PFSK-1 (cell line): Measurements from ENCODE around the gene PYGO2.

Source experiments
- FOXP2 ChIP-seq: optimal IDR thresholded peaks from 2 replicates; pipeline ENCODE3; 2011; ENCODE audit warnings: borderline replicate concordance, control low read depth, inconsistent platforms; ENCODE audit not compliant: insufficient read depth; ENCODE audit errors: extremely low read length, extremely low read depth
- POLR2AphosphoS5 ChIP-seq: IDR thresholded peaks from 2 replicates; pipeline ENCODE4 v1.6.1; 2012; ENCODE audit warnings: low read depth, mild to moderate bottlenecking, control low read depth, low read length, moderate library complexity
- SIN3A ChIP-seq: IDR thresholded peaks from 2 replicates; pipeline ENCODE4 v1.6.1; 2012; ENCODE audit warnings: mild to moderate bottlenecking, low read length, moderate library complexity, borderline replicate concordance; ENCODE audit not compliant: insufficient read depth
- TAF1 ChIP-seq: IDR thresholded peaks from 2 replicates; pipeline ENCODE4 v1.6.1; 2012; ENCODE audit warnings: low read length, control low read depth, borderline replicate concordance; ENCODE audit not compliant: insufficient read depth
- TF ChIP-seq, protein P1 (sequence below), 2 experiments: IDR thresholded peaks; 2 replicates each; pipeline versions ENCODE4 v1.6.1 to v1.8.0; 2011 to 2012; ENCODE audit warnings: low read depth in 2 of 2, low read length in 2 of 2, control low read depth in 1 of 2, inconsistent platforms in 1 of 2, mild to moderate bottlenecking in 1 of 2, moderate library complexity in 1 of 2; ENCODE audit not compliant: insufficient read depth in 1 of 2

PYGO2 gene

DNA sequence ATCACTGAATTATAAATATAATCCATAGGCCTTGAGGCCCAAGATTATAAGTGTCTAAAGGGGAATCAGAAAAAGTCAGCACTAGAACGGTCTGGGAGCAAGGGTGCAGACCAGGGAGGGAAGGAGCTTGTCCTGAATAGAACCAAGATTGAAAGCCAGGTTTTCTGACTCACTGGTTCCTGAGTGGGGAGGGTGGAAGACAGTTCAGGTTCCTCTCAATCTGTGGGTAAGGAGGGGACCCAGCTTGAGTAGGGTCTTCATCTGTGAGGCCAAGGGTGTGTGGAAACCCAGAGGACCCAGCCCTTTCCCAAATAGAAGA is 32.6 kb upstream of the PYGO2 start:
- TF ChIP-seq TAF1 (no peak), FOXP2 (no peak), SIN3A (no peak), POLR2AphosphoS5 (no peak)
- TF ChIP-seq, protein P1, sequence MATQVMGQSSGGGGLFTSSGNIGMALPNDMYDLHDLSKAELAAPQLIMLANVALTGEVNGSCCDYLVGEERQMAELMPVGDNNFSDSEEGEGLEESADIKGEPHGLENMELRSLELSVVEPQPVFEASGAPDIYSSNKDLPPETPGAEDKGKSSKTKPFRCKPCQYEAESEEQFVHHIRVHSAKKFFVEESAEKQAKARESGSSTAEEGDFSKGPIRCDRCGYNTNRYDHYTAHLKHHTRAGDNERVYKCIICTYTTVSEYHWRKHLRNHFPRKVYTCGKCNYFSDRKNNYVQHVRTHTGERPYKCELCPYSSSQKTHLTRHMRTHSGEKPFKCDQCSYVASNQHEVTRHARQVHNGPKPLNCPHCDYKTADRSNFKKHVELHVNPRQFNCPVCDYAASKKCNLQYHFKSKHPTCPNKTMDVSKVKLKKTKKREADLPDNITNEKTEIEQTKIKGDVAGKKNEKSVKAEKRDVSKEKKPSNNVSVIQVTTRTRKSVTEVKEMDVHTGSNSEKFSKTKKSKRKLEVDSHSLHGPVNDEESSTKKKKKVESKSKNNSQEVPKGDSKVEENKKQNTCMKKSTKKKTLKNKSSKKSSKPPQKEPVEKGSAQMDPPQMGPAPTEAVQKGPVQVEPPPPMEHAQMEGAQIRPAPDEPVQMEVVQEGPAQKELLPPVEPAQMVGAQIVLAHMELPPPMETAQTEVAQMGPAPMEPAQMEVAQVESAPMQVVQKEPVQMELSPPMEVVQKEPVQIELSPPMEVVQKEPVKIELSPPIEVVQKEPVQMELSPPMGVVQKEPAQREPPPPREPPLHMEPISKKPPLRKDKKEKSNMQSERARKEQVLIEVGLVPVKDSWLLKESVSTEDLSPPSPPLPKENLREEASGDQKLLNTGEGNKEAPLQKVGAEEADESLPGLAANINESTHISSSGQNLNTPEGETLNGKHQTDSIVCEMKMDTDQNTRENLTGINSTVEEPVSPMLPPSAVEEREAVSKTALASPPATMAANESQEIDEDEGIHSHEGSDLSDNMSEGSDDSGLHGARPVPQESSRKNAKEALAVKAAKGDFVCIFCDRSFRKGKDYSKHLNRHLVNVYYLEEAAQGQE (IDR thresholded peaks at IDR 0.05; ENCODE audit: insufficient read depth in 1 of 2, low read depth in 2 of 2, low read length in 2 of 2): no peak

DNA sequence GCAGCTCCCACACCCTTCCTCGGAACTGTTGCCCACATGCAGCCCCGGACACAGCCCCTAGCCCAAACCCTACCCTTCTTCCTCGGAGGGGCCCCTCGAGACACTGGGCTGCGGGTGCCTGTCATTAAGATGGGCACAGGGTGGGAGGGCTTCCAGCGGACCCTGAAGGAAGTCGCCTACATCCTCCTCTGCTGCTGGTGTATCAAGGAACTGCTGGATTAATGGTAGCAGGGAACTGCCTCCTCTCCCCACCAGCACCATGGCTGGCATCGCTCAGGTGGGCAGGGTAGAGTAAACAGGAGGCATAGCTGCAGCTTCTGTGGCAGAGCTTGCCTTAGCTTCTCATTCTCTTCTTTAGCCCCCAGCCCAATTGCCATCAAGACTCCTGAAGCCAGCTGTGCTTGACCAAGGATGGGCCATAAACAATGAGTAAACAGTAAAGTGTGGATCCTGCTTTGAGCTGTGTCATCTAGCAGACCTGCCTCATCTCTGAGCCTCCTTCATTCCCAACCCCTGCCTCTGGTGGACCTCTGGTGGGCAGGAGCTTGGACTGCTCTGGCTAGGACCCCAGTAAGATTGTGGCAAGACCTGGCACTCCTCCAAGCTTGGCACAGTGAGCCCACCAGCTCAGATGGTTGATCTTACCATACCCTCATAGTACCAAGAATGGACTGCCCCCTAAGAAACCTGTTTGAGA is 32.1 kb upstream of the PYGO2 start, which contains the start of gene LENEP:
Gene LENEP, plus strand, starts transcription at position 15 of the 697 bp plus-strand sequence. Its CDS starts 22 bp downstream, at position 37.
- TF ChIP-seq FOXP2 (no peak), POLR2AphosphoS5 (no peak; the same call in 1 of the 2 replicates), SIN3A (no peak), TAF1 (no peak)
- TF ChIP-seq, protein P1 (IDR thresholded peaks at IDR 0.05; ENCODE audit: insufficient read depth in 1 of 2, low read depth in 2 of 2, low read length in 2 of 2): no peak

- no peak for TF ChIP-seq FOXP2
- TF ChIP-seq POLR2AphosphoS5: peak; percentile 76
Observed at GRCh38 chr1:154992721-154993571, 31.4 kb upstream of the PYGO2 start.

DNA sequence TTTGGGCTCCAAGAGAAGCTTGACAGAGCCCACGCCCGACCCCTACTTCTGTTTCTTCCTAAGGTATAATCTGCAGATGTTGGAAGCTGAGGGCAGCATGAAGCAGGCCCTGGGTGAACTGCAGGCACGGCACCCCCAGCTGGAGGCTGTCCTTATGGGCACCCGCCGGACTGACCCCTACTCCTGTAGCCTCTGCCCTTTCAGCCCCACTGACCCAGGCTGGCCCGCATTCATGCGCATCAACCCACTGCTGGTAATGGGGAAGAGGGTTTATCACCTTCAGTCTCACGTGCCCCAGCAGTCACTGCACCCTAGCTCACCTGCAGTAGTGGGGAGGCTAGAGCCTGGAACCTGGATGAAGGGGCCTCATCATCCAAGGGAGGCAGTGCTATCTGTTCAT is 28.7 kb upstream of the PYGO2 start:
- TF ChIP-seq FOXP2 (no peak), SIN3A (no peak), POLR2AphosphoS5 (no peak), TAF1 (no peak)
- TF ChIP-seq, protein P1 (IDR thresholded peaks at IDR 0.05; ENCODE audit: insufficient read depth in 1 of 2, low read depth in 2 of 2, low read length in 2 of 2): no peak

DNA sequence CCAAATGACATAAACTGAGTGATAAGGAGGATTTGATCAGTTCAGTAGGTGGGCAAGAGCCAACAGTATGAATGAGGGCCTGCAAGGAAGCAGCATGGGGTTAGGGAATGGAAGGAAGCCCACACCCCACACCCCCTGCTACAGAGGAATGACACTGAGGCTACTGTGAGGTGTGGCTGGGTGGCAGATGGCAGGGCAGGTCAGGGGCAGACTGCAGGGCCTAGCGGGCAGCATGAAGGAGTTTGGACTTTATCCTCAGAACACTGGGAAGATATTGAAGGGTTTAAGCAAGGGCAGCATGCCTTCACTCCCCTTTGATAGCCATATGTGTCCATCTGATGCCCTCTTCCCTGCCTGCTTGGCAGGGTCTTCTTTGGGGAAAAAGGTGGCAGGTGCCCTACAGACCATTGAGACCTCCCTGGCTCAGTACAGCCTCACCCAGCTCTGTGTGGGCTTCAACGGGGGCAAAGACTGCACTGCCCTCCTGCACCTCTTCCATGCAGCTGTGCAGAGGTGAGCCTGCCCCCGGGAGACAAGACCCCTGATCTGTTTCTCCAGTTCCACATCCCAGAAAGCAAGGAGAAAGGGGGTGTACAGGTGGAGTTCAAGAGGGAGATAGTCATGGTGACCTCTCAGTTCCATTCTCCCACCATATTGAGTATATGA is 27.7 kb upstream of the PYGO2 start:
- no peak for TF ChIP-seq FOXP2
- no peak for TF ChIP-seq POLR2AphosphoS5
- TF ChIP-seq TAF1: no peak
- no peak for TF ChIP-seq SIN3A
- TF ChIP-seq, protein P1 (IDR thresholded peaks at IDR 0.05; ENCODE audit: insufficient read depth in 1 of 2, low read depth in 2 of 2, low read length in 2 of 2): no peak
